Karpas-422 (cell line): ENCODE measurements around the gene RBM47. TPM values are rescaled to one million over a fixed set of nuclear protein-coding genes. Genes with fewer than 3 reads are reported as not detected.
A peak's percentile ranks its signal among the peaks of the same experiment; 100 is the strongest.
"Not testable (repeated sequence)": the region's sequence is repeated elsewhere in the genome, so short reads cannot be mapped to it uniquely, and the experiment has no call there.

ENCODE experiments used
- DNase-seq: peaks from one replicate; pipeline ENCODE4 v3.0.0-alpha.2; 2015
- H2AFZ ChIP-seq: fragments of 200-600 bp; sonication (generic); 2 replicates; pipeline ENCODE4 v1.6.1; 2014; ENCODE audit warnings: antibody characterized with exemption, low read length, mixed read lengths
- H3K27ac ChIP-seq: fragments of 200-600 bp; sonication (generic); 2 replicates; pipeline ENCODE4 v1.5.1; 2014; ENCODE audit warnings: mild to moderate bottlenecking, low read length, moderate library complexity
- H3K27me3 ChIP-seq: fragments of 200-600 bp; sonication (generic); 2 replicates; pipeline ENCODE4 v1.6.1; 2014; ENCODE audit warnings: low read length, mixed read lengths
- H3K36me3 ChIP-seq: fragments of 200-600 bp; sonication (generic); 2 replicates; pipeline ENCODE4 v1.6.1; 2014; ENCODE audit warnings: low read length, mixed read lengths; ENCODE audit not compliant: insufficient read depth
- H3K4me1 ChIP-seq: fragments of 200-600 bp; sonication (generic); 2 replicates; pipeline ENCODE4 v1.6.1; 2014; ENCODE audit warnings: mild to moderate bottlenecking, low read length, mixed read lengths
- H3K4me2 ChIP-seq: fragments of 200-600 bp; sonication (generic); 2 replicates; pipeline ENCODE4 v1.6.1; 2014; ENCODE audit warnings: low read length, low read depth, mild to moderate bottlenecking; ENCODE audit not compliant: poor library complexity, severe bottlenecking
- H3K4me3 ChIP-seq: fragments of 200-600 bp; sonication (generic); 2 replicates; pipeline ENCODE4 v1.5.1; 2014; ENCODE audit warnings: mild to moderate bottlenecking, antibody characterized with exemption, low read length, mixed read lengths
- H3K79me2 ChIP-seq: fragments of 200-600 bp; sonication (generic); 2 replicates; pipeline ENCODE4 v1.6.1; 2014; ENCODE audit warnings: mild to moderate bottlenecking, low read length, mixed read lengths
- H3K9ac ChIP-seq: fragments of 200-600 bp; sonication (generic); 2 replicates; pipeline ENCODE4 v1.6.0; 2014; ENCODE audit warnings: low read length
- H3K9me2 ChIP-seq: fragments of 200-600 bp; sonication (generic), shearing (Covaris generic); replicated peaks from 2 replicates; pipeline ENCODE4 v1.6.0; 2014; ENCODE audit warnings: mild to moderate bottlenecking, low read length, moderate library complexity; ENCODE audit not compliant: insufficient read depth
- H3K9me3 ChIP-seq: fragments of 300-700, 200-600 bp; sonication (generic); 2 replicates; pipeline ENCODE4 v1.6.1; 2014; ENCODE audit warnings: low read length, mixed read lengths
- H4K20me1 ChIP-seq: fragments of 200-600 bp; sonication (generic); 2 replicates; pipeline ENCODE4 v1.6.1; 2014; ENCODE audit warnings: mild to moderate bottlenecking, antibody characterized with exemption, low read length, low read depth; ENCODE audit not compliant: insufficient read depth
- total RNA-seq: library from RNA; depleted of rRNA; stranded (reverse); fragments of >200 nt; shearing (Covaris generic); gene quantifications from 2 replicates; pipeline ENCODE4 v1.2.3, GENCODE V29; 2014; ENCODE audit warnings: low replicate concordance

RBM47 gene
- total RNA-seq, 1 experiment from 2014 or later = not detected

DNA sequence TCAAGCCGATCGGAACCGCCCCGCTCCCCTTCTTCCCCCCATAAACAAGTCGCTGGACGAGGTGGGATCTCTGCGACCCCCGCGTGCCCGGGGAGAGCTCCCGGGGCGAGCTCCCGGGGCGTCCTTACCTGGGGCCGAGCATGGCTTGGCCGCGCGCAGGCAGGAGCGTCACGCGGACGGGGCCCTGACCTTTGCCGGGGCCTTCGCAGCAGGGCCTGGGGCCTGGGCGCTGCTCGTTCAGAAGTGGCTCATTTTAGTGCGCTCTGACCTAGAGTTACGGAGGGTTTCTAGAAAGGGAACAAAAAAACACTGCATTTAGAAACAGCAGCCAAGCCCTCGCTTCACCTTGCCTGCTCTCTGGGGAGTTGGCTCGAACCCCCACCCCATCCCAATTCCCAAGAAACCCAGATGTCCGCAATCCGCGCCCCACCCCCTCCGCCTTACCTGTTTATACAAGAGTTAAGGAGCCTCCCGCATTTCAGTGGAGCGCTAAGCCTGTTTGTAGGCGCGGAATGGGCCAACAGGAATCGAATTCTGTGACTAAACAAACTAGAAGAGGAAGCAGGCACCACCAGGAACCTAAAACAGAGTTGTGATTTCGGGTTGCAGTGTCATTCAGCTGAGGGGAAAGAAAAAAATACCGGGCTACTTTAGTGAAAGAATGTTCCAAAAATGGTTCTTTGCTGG is 814 bp upstream of the RBM47 start:
- Histone ChIP-seq H3K27me3 (no peaks in the 10 kb centered on the region), H4K20me1 (no peaks in the 10 kb centered on the region), H3K79me2 (no peaks in the 10 kb centered on the region), H3K4me2 (peak overlapping the region; percentile 54), H3K4me1 (peaks cover 12% of the 10 kb centered on the region), H3K9me3 (no peaks in the 10 kb centered on the region), H2AFZ (no peak overlapping the region), H3K9me2 (no peaks in the 10 kb centered on the region), H3K27ac (no peak overlapping the region), H3K4me3 (no peak overlapping the region; the same call in 1 of the 2 replicates), H3K36me3 (no peaks in the 10 kb centered on the region), H3K9ac (no peak overlapping the region)
- DNase-seq = no peak

DNA sequence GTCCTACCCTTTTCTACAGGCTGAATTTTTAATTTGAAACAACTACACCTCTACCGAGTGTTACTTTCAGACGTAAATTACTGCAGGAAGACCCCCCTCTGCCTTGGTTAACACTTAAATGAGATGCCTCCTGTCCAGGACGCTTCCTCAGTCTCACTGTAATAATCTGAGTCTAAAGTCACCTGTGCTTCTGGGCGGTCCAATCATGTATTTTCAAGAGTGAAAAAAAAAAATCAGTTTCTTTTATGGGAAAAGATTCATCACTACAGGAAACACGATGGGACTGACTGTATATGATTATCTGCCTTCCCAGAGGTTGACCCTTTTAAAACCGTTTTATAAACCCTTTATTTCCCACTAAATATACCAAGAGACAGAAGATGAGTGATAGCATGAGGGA is 776 bp downstream of the RBM47 start:
- Histone ChIP-seq H3K79me2 (no peaks in the 10 kb centered on the region), H3K9ac (no peak overlapping the region), H3K4me2 (peak overlapping the region; percentile 32)

DNA sequence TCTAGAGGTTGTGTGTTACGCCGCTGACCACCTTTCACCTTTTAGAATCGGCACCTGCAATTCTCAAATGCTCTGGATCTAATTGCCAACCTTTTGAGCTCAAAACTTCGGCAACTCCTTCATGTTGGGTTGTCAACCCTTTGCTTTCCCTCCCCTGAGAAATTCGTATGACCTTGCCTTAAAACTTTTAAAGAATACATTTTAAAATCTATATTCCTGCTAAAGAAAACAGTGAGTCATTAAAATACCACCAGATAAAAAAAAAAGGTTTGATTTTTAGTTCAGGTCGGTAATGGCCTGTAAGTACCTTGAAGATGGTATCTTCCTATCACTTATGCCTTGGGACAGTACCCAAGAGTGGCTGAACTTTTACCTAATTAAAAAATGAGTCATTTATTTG is 1.3 kb downstream of the RBM47 start:
- H3K9me3 ChIP-seq, H3K27me3 ChIP-seq, H3K4me2 ChIP-seq, H3K9me2 ChIP-seq, H3K9ac ChIP-seq, DNase-seq, H4K20me1 ChIP-seq, H3K36me3 ChIP-seq, H3K27ac ChIP-seq, H3K4me3 ChIP-seq, H2AFZ ChIP-seq, H3K79me2 ChIP-seq: not testable (repeated sequence)
- peaks cover 12% of the 10 kb centered on the region for H3K4me1 ChIP-seq

More for the DNA sequence above, 776 bp downstream of the RBM47 start:
- Histone ChIP-seq H3K9me3 (no peaks in the 10 kb centered on the region), H4K20me1 (no peaks in the 10 kb centered on the region), H3K36me3 (no peaks in the 10 kb centered on the region), H3K4me1 (peaks cover 12% of the 10 kb centered on the region), H3K27ac (no peak overlapping the region), H2AFZ (no peak overlapping the region), H3K27me3 (no peaks in the 10 kb centered on the region), H3K9me2 (no peaks in the 10 kb centered on the region), H3K4me3 (no peak overlapping the region)
- no peak for DNase-seq

DNA sequence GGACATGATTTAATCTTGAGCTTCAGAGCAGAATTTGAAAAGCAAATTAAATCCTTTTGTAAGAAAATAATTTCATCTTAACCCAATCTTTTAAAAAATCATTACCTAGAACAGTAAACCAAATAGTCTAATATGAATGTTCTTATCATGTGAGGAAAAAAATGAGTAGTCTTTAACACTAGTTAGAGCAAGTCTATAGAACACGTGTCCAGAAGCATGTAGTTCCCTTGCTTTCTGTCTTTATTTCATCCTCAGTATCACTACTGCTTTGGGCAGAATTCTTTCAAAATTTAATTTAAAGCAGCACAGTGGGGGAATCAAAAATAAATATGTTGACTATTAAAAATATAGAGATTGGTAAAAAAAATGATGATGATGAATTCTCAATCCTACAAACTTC is 2.1 kb downstream of the RBM47 start:
- H3K4me3 ChIP-seq = no peak overlapping the region

DNA sequence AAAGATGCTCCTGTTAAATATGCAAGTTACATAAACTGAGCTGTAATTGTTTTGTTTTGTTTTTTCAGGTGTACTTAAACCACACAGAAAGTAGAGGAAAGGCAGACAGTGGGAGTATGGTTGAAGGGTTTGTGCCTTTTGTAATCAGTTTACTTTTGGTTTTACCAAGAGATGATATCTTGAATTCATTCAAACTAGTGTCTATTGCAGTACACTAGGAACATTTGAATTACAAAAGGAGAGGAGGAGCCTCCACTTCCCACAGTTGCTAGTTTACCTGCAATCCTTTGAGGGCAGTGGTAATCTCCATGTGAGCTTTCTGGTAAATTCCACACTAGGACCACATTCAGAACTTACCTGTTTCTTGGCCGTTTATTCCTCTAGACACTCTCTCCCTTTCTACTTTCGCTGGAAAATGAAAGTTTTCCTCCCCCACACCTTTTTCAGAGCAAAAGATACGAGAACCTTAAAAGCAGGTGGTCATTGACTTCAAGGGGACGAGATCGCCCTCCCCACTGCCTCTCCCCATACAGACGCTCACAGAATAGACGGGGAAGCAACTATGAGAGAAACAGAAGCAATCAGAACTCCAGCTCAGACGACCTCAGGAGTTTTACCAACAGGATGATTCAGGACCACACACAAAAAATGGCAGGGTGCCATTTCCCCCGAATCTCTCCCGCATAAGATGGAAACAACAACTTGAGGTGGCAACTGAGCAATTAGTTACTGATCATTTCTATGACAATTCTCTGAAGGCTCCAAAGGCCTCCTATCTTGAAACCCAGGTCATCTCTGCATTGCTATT is 3.3 kb downstream of the RBM47 start:
- Histone ChIP-seq H3K4me1 (peaks cover 20% of the 10 kb centered on the region), H2AFZ (no peak overlapping the region), H3K79me2 (no peaks in the 10 kb centered on the region), H3K4me2 (no peak overlapping the region), H3K9me3 (no peaks in the 10 kb centered on the region), H3K9ac (no peak overlapping the region), H3K9me2 (no peaks in the 10 kb centered on the region), H3K27ac (no peak overlapping the region), H3K36me3 (no peaks in the 10 kb centered on the region), H3K4me3 (no peak overlapping the region), H3K27me3 (no peaks in the 10 kb centered on the region), H4K20me1 (no peaks in the 10 kb centered on the region)
- DNase-seq = no peak

More for the DNA sequence above, 2.1 kb downstream of the RBM47 start:
- Histone ChIP-seq H3K36me3 (no peaks in the 10 kb centered on the region), H3K79me2 (no peaks in the 10 kb centered on the region), H3K9me2 (no peaks in the 10 kb centered on the region), H2AFZ (no peak overlapping the region), H3K27me3 (no peaks in the 10 kb centered on the region), H3K4me2 (no peak overlapping the region), H3K4me1 (peaks cover 12% of the 10 kb centered on the region), H4K20me1 (no peaks in the 10 kb centered on the region), H3K9ac (no peak overlapping the region), H3K27ac (no peak overlapping the region), H3K9me3 (no peaks in the 10 kb centered on the region)
- DNase-seq = no peak

DNA sequence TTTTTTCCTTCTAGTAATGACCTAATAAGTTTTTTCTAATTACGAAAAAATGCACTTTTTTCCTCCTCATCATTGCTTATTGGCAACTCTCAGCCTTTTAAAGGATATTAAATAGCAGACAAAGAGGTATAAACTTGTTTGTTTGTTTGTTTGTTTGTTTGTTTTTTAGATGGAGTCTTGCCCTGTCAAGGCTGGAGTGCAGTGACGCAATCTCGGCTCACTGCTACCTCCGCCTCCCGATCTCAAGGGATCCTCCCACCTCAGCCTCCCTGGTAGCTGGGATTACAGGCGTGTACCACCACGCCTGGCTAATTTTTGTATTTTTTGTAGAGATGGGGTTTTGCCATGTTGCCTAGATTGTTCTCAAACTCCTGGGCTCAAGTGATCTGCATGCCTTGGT is 6.0 kb downstream of the RBM47 start:
- no peaks in the 10 kb centered on the region for H3K36me3 ChIP-seq
- no peaks in the 10 kb centered on the region for H4K20me1 ChIP-seq
- H3K79me2 ChIP-seq = no peaks in the 10 kb centered on the region
- H3K4me2 ChIP-seq = no peak overlapping the region
- no peak overlapping the region for H2AFZ ChIP-seq
- H3K9me2 ChIP-seq = no peaks in the 10 kb centered on the region
- no peak for DNase-seq
- no peak overlapping the region for H3K4me3 ChIP-seq
- no peaks in the 10 kb centered on the region for H3K9me3 ChIP-seq
- H3K9ac ChIP-seq = no peak overlapping the region
- H3K27me3 ChIP-seq = no peaks in the 10 kb centered on the region
- no peak overlapping the region for H3K27ac ChIP-seq
- peaks cover 13% of the 10 kb centered on the region for H3K4me1 ChIP-seq

DNA sequence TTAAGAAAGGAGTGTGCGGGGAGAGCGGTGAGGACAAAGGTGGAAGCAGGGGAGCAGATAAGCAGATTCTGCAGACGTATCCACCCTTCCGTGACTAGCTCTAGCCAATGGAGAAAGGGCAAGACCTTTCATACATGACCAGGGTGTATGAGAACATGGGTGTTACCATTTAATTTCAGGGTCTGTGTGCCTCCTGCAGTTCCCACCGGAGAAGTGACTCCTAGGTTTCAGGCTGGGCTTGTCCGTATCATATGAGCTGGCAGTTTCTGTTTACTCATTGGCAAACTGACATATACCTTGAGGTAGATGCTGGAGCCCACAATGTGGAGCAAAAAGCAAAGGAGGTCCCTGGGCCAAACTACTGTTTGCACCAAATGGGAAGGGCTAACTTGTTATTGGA is 6.8 kb downstream of the RBM47 start:
- Histone ChIP-seq H3K27me3 (no peaks in the 10 kb centered on the region), H3K4me3 (no peak overlapping the region), H3K9ac (no peak overlapping the region), H3K9me2 (no peaks in the 10 kb centered on the region), H3K36me3 (no peaks in the 10 kb centered on the region), H2AFZ (no peak overlapping the region), H4K20me1 (no peaks in the 10 kb centered on the region), H3K27ac (no peak overlapping the region), H3K9me3 (no peaks in the 10 kb centered on the region), H3K4me1 (peaks cover 13% of the 10 kb centered on the region), H3K4me2 (no peak overlapping the region), H3K79me2 (no peaks in the 10 kb centered on the region)
- no peak for DNase-seq

DNA sequence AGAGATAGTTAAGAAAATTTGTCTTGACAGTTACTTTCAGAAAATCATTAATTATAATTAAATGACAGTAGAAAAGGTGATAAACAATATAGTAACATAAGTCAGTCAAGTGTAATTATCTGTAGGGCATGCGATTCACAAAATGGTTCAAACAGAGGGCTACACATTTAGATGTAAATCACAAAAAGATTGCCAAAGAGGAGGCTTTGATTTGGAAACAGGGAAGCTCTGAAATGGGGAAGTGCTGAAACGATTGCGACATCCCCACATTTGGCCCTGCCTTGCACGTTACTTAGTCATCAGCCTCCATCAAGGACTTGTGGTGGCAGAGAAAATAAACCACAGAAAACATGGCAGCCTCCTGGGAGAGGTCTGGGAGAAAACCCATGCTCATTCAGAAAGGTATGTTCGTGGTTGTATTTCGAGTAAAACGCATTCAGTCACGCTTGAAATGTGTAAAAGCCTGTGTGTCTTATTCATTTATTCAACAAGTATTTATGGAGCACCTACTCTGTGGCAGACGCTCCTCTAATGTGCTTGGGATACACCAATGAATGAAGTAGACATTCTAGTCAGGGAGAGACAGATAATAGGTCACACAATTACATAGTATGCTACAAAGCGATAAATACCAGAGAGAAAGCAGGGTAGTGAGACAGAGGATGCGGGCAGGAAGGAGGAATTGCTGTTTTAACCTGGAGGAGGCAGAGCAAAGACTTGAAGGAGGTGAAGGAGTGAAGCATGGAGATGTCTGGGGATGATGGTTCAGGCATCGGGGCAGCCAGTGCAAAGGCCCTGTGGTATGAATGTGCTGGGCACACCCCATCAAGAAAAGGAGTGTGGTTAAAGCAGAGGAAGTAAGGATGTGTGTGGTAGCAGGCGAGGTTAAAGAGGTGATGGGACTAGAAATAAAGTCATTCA is 7.8 kb downstream of the RBM47 start:
- peak overlapping the region; percentile 22 for H2AFZ ChIP-seq
- H3K27me3 ChIP-seq = no peaks in the 10 kb centered on the region
- H4K20me1 ChIP-seq = no peaks in the 10 kb centered on the region
- H3K9me3 ChIP-seq = no peaks in the 10 kb centered on the region
- H3K9ac ChIP-seq = no peak overlapping the region
- no peaks in the 10 kb centered on the region for H3K79me2 ChIP-seq
- no peaks in the 10 kb centered on the region for H3K36me3 ChIP-seq
- H3K9me2 ChIP-seq = no peaks in the 10 kb centered on the region
- no peak overlapping the region for H3K27ac ChIP-seq
- H3K4me2 ChIP-seq = peak overlapping the region; percentile 49
- H3K4me3 ChIP-seq = no peak overlapping the region; the same call in 1 of the 2 replicates
- peak; percentile 91 for DNase-seq
- H3K4me1 ChIP-seq = peaks cover 13% of the 10 kb centered on the region
